Fibroblast of gingiva (primary cell): ENCODE results near the gene SERP2.
A peak's percentile ranks its signal among the peaks of the same experiment; 100 is the strongest.
"Not testable (repeated sequence)": the region's sequence is repeated elsewhere in the genome, so short reads cannot be mapped to it uniquely, and the experiment has no call there.

Source experiments
- DNase-seq: peaks from one replicate; pipeline ENCODE4 v3.0.0-alpha.2; 2011; ENCODE audit warnings: low read depth

SERP2 gene

GRCh38 chr13:44373601-44374347, at the start of gene SERP2:
TSS of gene SERP2 (plus strand) at chr13:44373824. CDS start at chr13:44374026, 202 bp downstream.
- DNase-seq: no peak

DNA sequence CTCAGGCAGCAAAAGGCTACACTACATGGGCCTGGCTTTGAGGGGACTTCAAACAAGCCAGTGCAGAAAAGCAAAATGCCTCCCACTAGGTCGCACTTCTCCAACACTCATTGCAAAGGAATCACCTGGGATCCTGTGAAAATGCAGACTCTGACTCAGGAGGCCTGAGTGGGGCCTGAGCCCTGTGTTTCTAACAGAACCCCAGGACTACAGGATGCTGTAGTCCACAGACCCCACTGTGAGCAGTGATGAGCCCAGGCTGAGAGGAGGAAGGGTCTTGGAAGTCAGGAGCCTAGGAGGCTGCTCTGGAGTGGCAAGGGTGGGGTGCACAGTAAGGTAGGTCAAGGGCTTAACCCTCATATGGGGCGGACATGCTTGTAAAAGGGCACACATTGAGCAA, 46.7 kb upstream of the SERP2 start:
- no peak for DNase-seq

GRCh38 chr13:44329041-44329440, 44.6 kb upstream of the SERP2 start:
- DNase-seq: not testable (repeated sequence)

GRCh38 chr13:44329909-44330545, 43.6 kb upstream of the SERP2 start:
- DNase-seq: no peak

DNA sequence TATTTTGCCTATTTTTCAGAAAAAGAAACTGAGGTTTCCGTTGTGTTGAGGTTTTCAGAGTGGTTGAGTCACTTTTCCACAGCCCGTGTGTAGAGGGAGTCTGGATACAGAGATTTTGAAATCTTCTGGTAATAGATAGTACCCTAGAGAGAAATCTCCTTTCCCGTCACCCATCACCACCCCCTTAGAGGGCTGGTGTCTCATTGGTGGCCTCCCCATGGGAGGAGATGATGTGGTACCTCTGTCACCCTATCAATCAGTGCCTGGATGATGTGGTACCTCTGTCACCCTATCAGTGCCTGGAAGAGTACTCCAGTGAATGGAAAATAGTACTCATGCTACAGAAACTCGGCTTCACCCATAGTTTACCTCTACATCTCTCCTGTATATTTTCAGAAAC, 42.2 kb upstream of the SERP2 start:
- peak; percentile 66 for DNase-seq

DNA sequence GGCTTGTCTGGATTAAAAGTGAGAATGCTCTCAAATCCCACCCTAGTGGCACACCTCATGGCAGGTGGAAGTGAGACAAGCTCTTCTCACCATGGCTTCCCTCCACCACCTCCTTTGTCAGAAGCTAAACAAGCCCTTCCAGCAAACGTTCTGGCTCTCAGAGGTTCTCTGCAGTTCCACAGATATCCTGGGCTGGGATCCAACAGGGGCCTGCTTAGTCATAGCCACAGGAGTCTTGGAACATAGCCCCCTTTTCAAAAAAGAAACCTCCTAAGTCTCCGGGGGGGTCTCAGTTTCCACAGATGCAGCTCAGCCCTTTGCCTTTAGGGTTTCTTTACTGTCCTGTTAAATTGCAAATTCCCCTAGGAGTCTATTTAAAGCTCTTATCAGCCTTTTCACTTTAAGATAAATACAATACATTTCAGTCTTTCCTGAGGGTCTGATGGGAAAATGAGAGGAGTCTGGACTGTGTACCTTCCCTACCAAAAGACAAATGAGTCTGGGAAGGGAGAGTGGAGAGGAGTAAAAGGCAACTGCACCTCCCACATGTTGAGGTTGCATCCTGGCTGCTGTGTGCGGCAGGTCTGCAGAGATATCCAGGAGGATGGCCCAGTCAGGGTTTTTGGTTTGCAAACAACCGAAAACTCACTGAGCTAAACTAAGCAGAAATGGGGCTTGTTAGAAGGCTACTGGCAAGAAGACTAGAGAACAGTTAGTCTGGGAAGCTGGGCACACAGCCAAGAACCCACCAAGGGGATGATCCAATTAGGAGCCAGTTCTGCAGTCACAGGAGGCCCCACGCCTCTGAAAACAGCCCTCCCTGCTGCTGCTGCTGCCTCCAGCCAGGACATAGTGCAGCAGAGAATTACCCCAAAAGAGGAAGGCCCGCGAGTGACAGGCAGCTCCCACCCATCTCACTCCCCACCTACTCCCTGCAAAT, 41.4 kb upstream of the SERP2 start:
- DNase-seq: peak; percentile 86

DNA sequence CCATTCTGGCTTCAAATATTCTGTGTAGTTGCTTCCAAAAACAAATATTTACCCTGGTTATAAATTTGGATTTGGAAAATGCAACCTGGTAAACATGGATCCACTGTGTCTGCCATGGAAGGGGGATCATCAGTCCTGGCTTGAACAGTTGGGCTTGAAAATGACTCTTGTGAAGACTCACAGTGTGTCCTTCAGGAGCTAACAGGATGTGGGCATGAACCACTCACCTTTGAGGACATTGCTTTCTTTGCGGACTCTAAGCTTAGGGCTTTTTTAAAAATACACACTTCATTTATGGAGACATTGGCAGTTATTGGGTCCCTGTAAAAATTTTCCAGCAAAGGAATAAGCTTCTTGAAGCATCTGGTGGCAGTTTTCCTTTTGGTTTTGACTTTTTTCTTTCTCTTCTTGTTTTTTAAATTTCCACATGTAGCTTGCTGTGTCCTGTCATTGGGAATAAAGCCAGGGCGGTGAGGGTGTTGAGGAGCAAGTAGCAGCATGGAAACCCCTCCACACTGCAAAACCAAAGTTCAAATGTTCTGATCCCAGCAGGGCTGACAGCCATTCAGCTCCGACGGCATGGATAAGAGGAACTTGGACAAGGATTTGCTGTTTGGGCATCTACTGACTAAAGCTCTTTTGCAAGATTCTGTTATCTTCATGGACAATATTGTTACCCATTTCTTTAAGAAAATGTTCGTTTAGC, 39.5 kb upstream of the SERP2 start:
- DNase-seq: no peak

DNA sequence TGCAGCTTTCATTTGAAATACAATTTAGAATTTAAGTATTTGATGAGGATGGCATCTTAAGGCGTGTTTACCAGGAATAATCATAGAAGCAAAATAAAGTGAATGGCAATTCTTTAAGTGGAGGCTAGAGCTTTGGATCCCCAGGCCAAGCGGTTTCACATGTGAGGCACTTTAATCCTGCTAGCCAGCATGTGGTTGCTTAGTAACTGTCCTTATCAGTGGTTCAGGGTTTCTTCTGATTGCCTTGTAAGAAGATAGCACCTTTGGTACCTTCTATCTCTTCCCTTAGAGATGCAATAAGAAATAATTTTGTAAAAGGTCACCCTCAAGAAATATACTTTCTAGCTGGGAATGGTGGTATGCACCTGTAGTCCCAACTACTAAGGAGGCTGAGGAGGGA, 38.9 kb upstream of the SERP2 start:
- no peak for DNase-seq

GRCh38 chr13:44336934-44337333, 36.7 kb upstream of the SERP2 start:
- DNase-seq: no peak

DNA sequence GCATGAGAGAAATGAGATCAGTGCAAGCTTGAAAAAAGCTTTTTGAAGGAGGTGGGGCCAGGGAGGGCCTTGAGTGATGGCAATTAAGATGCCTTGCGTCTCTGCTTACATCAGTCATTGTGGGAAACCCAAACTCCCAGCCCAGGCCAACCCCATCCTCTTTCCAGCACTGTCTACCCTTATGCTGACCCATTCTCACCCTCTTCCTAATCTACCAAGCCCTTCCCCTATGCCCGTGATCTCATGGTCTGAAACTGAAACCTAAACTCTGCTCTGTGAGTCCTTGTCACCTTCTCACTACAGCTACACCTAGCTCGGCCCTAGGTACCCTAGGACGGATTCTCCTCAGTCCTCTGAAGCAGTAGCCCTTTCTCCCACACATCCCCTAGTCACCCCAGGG, 36.0 kb upstream of the SERP2 start:
- DNase-seq: no peak

GRCh38 chr13:44340508-44340907, 33.1 kb upstream of the SERP2 start:
- DNase-seq: no peak

DNA sequence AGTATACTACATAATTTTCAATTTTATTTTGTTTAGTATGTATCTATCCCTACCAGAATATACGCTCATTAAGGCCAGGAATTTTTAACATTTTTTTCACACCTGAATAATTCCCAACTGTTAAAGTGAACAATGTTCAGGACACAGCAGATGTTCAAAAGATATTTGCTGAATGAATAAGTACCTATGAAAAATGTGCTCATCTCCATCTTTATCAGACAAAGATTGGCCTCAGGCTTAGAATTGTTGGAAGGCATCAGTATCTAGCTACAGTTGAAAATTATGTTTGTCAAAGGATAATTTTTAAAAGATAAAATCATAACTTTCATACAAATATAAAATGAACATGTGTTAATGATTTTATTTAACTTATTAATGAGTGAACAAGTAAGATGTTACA, 30.9 kb upstream of the SERP2 start:
- DNase-seq: no peak

DNA sequence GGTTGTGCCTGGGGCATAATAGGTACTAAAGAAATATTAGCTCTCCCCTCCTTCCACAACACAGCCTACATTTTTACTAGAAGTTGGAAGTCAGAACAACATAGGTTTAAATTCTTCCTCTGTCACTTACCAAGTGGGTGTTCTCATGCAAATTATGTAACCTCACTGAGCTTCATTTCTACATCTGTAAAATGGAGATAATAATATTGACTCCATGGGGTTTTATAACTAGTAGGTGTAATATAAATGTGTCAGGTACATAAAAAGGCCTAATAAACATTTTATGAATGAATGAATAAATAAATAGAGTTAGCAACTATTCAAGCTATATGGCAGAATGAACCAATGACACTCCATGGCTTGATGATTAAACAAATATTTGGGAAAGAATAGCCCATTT, 27.1 kb upstream of the SERP2 start:
- no peak for DNase-seq

DNA sequence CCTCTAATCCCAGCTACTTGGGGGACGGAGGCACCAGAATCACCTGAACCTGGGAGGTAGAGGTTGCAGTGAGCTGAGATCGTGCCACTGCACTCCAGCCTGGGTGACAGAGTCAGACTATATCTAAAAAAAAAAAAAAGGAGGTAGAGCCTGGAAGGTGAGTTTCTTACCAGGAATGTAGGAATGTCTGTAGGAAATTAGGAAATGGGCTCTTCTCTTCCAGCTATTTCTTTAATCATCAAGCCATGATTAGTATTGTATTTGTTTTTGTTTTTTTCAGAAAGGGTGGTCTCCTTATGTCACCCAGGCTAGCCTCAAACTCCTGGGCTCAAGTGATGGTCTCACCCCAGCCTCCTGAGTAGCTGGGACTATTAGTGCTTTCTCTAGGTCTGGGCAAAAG, 26.3 kb upstream of the SERP2 start:
- DNase-seq: no peak

DNA sequence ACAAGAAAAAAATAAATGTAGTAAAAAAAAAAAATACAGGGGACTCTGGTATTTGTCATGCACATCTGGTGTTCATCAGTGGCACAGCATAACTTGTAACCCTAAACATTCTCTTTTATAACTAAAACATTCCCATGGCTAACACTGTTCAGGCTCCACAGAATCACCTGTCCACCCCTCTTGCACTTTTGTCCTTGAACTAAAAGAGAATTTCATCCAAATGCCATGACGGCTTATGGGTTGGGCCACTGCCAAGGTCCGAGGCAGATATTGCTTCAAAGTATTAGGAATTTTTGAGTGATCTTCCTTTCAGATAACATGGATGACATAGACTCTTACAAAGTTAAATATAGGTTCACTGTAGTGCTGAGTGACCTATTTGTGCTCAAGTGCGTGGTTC, 25.7 kb upstream of the SERP2 start:
- DNase-seq: peak; percentile 38

- DNase-seq: no peak
Measured at GRCh38 chr13:44350775-44351504, 22.7 kb upstream of the SERP2 start.

- no peak for DNase-seq
Measured at GRCh38 chr13:44351505-44351854, 22.1 kb upstream of the SERP2 start.

GRCh38 chr13:44352202-44352601, 21.4 kb upstream of the SERP2 start:
- no peak for DNase-seq

DNA sequence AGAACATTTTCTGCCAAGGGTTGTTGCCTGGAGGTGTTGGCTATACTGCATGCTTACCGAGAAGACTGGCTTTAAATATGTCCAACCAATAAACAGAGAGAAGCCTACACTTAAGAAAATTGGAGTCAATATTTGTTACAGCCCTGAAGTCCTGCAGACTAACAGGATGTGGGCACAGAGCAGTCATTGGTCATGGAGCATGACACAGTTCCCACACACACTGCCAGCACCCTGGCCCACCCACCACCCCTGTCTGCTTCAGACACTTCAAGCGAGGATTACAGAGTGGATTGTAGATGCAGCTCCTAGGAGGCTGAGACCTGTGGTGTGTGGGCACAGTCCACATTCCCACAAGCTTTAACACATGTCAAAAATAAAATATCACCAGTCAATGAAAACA, 21.0 kb upstream of the SERP2 start:
- no peak for DNase-seq

GRCh38 chr13:44354331-44354730, 19.3 kb upstream of the SERP2 start:
- no peak for DNase-seq

GRCh38 chr13:44354884-44355283, 18.7 kb upstream of the SERP2 start:
- no peak for DNase-seq

DNA sequence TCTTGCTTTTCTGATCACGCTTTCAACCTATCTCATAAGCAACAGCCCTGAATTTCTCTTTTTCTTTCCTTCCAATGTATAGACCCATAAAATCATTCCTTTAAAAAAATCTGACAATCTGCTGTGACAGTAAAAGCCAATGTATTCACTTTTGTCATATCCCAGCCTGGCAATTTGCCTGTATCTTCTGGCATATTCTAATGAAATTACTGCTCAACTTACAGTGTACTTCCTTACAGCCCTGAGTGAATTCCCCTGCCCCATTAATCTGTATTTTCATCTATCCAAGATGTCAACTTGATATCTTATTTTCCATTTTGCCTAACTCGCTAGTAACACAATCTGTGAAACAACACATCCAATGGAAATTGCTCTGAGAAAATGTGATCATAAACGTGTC, 18.0 kb upstream of the SERP2 start:
- no peak for DNase-seq
